HCT116 (cell line): Measurements from ENCODE around the gene NPNT. TPM values are rescaled to one million over a fixed set of nuclear protein-coding genes. Genes with fewer than 3 reads are reported as not detected.

Experiments
- ATAC-seq: fragments of 200-7000 bp; cut with Tn5 transposase; 2 replicates; pipeline ENCODE4 v1.9.1; 2020; ENCODE audit warnings: mild to moderate bottlenecking, moderate library complexity
- BruUV-seq: library from RNA; stranded (reverse); fragments of 400-500 nt; replicated peaks from 2 replicates; lab custom pipeline; 2021; lab: Mats Ljungman, UMichigan
- CTCF ChIA-PET: fragments of 300-600 bp; sonication (Branson Sonifier 250); formaldehyde crosslinking; loops from one replicate; lab custom pipeline; 2021; ENCODE audit warnings: antibody characterized with exemption; lab: Charles Lee
- POLR2A ChIA-PET: fragments of 300-600, 350-600 bp; sonication (Branson Sonifier 250); formaldehyde crosslinking; loops from one replicate; lab custom pipeline; 2021; ENCODE audit warnings: antibody characterized with exemption; lab: Charles Lee
- RAD21 ChIA-PET, 2 experiments: fragments of 300-600 bp; sonication (Branson Sonifier 250); formaldehyde crosslinking; loops; one replicate each; lab custom pipeline; 2023; ENCODE audit warnings: low total read pairs in 2 of 2; ENCODE audit not compliant: uncharacterized antibody in 2 of 2, unreplicated experiment in 2 of 2, low non-redundant PET in 1 of 2; lab: Charles Lee
- DNase-seq: peaks from one replicate; pipeline ENCODE4 v3.0.0-alpha.2; 2010; ENCODE audit warnings: low read depth, low spot score
- H2AFZ ChIP-seq: fragments of 200-600 bp; shearing (Covaris generic), sonication (generic); 2 replicates; pipeline ENCODE4 v1.6.1; 2017; ENCODE audit warnings: low read depth, mixed run types, mixed read lengths, antibody characterized with exemption, low read length; ENCODE audit not compliant: poor library complexity, severe bottlenecking
- H3K27ac ChIP-seq: 2 replicates; pipeline ENCODE4 v1.5.1; 2012; ENCODE audit warnings: low read depth, low read length
- H3K27me3 ChIP-seq: fragments of 200-600 bp; sonication (generic); 2 replicates; pipeline ENCODE4 v1.6.1; 2016; ENCODE audit warnings: mixed run types, low read length, mixed read lengths; ENCODE audit not compliant: insufficient read depth
- H3K36me3 ChIP-seq, 2 experiments: fragments of 200-500 bp in 1 of 2; fragments of 200-600 bp in 1 of 2; sonication (Bioruptor generic) in 1 of 2; sonication (generic) in 1 of 2; 2 replicates each; pipeline versions ENCODE4 v1.5.1 to v1.6.1; 2014 to 2016; ENCODE audit warnings: low read length in 2 of 2, inconsistent platforms in 1 of 2, mixed read lengths in 1 of 2, mixed run types in 1 of 2; ENCODE audit not compliant: insufficient read depth in 2 of 2, control insufficient read depth in 1 of 2
- H3K4me1 ChIP-seq, 2 experiments: fragments of 200-600 bp in 1 of 2; sonication (generic) in 1 of 2; 2 replicates each; pipeline versions ENCODE4 v1.5.1 to v1.6.1; 2012 to 2017; ENCODE audit warnings: low read length in 2 of 2, inconsistent platforms in 1 of 2, mild to moderate bottlenecking in 1 of 2, mixed read lengths in 1 of 2, mixed run types in 1 of 2, moderate library complexity in 1 of 2; ENCODE audit not compliant: insufficient read depth in 2 of 2, control insufficient read depth in 1 of 2
- H3K4me2 ChIP-seq: fragments of 200-600 bp; sonication (generic); 2 replicates; pipeline ENCODE4 v1.6.1; 2017; ENCODE audit warnings: mixed run types, low read length, mixed read lengths
- H3K4me3 ChIP-seq, 2 experiments: fragments of 200-600 bp in 1 of 2; sonication (generic) in 1 of 2; replicated peaks in 1 of 2; 2 replicates each; pipeline ENCODE4 v1.5.1; 2011 to 2016; ENCODE audit warnings: low read length in 2 of 2, control low read depth in 1 of 2, low read depth in 1 of 2, mild to moderate bottlenecking in 1 of 2, mixed read lengths in 1 of 2, mixed run types in 1 of 2
- H3K79me2 ChIP-seq: fragments of 200-600 bp; sonication (generic); 2 replicates; pipeline ENCODE4 v1.6.1; 2017; ENCODE audit warnings: mild to moderate bottlenecking, mixed run types, low read length, moderate library complexity, mixed read lengths; ENCODE audit not compliant: insufficient read depth
- H3K9ac ChIP-seq: fragments of 200-600 bp; sonication (generic); 2 replicates; pipeline ENCODE4 v1.6.1; 2016; ENCODE audit warnings: low read length, mixed read lengths
- H3K9me2 ChIP-seq: fragments of 200-600 bp; sonication (generic), shearing (Covaris generic); 2 replicates; pipeline ENCODE4 v1.6.1; 2017; ENCODE audit warnings: mixed run types, mild to moderate bottlenecking, moderate library complexity; ENCODE audit not compliant: insufficient read depth
- H3K9me3 ChIP-seq, 2 experiments: fragments of 200-500 bp in 1 of 2; fragments of 200-600 bp in 1 of 2; sonication (Bioruptor generic) in 1 of 2; sonication (generic) in 1 of 2; 2 replicates each; pipeline ENCODE4 v1.6.1; 2014 to 2017; ENCODE audit warnings: low read length in 2 of 2, mixed read lengths in 2 of 2, inconsistent platforms in 1 of 2, low read depth in 1 of 2, mild to moderate bottlenecking in 1 of 2, mixed run types in 1 of 2, moderate library complexity in 1 of 2; ENCODE audit not compliant: control insufficient read depth in 1 of 2, insufficient read depth in 1 of 2
- H4K20me1 ChIP-seq: fragments of 200-600 bp; sonication (generic), shearing (Covaris generic); 2 replicates; pipeline ENCODE4 v1.6.1; 2017; ENCODE audit warnings: mixed run types, mild to moderate bottlenecking, moderate library complexity; ENCODE audit not compliant: insufficient read depth
- EGR1 ChIP-seq: IDR thresholded peaks from 2 replicates; pipeline ENCODE4 v1.6.1; 2012; ENCODE audit warnings: low read depth
- ELF1 ChIP-seq: IDR thresholded peaks from 2 replicates; pipeline ENCODE4 v1.6.1; 2012; ENCODE audit warnings: low read depth, borderline replicate concordance
- EZH2 ChIP-seq: fragments of 200-600 bp; sonication (generic); IDR thresholded peaks from 2 replicates; pipeline ENCODE4 v1.6.1; 2017; ENCODE audit warnings: antibody characterized with exemption, mixed run types
- EZH2phosphoT487 ChIP-seq: fragments of 200-600 bp; IDR thresholded peaks from 2 replicates; pipeline ENCODE4 v1.6.1; 2018; ENCODE audit warnings: antibody characterized with exemption, borderline replicate concordance
- FOSL1 ChIP-seq: IDR thresholded peaks from 2 replicates; pipeline ENCODE4 v1.6.1; 2012; ENCODE audit warnings: low read depth
- POLR2A ChIP-seq: IDR thresholded peaks from 2 replicates; pipeline ENCODE4 v1.7.0; 2011; ENCODE audit warnings: borderline replicate concordance; ENCODE audit not compliant: insufficient read depth, insufficient read length; ENCODE audit errors: extremely low read depth
- POLR2AphosphoS5 ChIP-seq: IDR thresholded peaks from 2 replicates; pipeline ENCODE4 v1.6.1; 2011; ENCODE audit warnings: mild to moderate bottlenecking, low read depth, low read length, moderate library complexity
- RAD21 ChIP-seq: IDR thresholded peaks from 2 replicates; pipeline ENCODE4 v1.6.1; 2012; ENCODE audit warnings: low read depth, mild to moderate bottlenecking
- SIN3A ChIP-seq: IDR thresholded peaks from 2 replicates; pipeline ENCODE4 v1.6.1; 2012; ENCODE audit warnings: low read depth
- SRF ChIP-seq: IDR thresholded peaks from 2 replicates; pipeline ENCODE4 v1.6.1; 2012; ENCODE audit warnings: low read depth
- TCF7L2 ChIP-seq: IDR thresholded peaks from 2 replicates; pipeline ENCODE4 v1.7.0; 2011; ENCODE audit warnings: borderline replicate concordance, inconsistent platforms; ENCODE audit not compliant: insufficient read depth, insufficient read length; ENCODE audit errors: extremely low read depth
- ZFX ChIP-seq: fragments of 450-650 bp; IDR thresholded peaks from 2 replicates; pipeline ENCODE4 v1.6.1; 2017
- intact Hi-C: fragments of 100-400 bp; cut with micrococcal nuclease; formaldehyde crosslinking; loops from 2 replicates; pipeline ENCODE4 v1.10.0; 2022
- total RNA-seq: library from RNA; stranded (reverse); gene quantifications from one replicate; pipeline ENCODE4 v1.2.1, GENCODE V29; 2021; ENCODE audit not compliant: unreplicated experiment
- TF ChIP-seq, protein P1 (sequence below): IDR thresholded peaks from 2 replicates; pipeline ENCODE4 v1.6.1; 2012
- TF ChIP-seq, protein P2 (sequence below): IDR thresholded peaks from 2 replicates; pipeline ENCODE4 v1.6.1; 2012; ENCODE audit warnings: low read depth

Gene NPNT
- total RNA-seq, 1 experiment from 2014 or later: 15.8 TPM

DNA sequence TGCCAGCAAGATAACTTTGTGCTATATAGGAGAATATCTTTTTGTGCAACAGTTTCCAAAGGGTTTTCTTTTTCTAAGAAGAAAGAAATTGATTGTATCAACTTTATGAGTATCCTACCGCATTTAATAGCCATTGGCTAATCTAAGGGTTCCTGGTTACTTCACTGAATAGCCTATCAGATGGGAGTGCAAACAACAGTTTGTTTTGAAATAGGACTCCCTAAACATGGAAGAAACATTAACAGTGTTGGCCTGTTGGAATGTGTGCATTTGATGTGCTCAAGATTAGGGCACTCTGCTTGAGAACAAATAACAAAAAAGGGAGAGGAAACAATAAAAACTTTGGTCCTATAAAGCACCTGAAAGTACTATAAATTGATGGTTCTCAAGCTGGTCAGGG, 29.1 kb downstream of the NPNT start:
- ChIA-PET RAD21 (no interaction called here), CTCF (no interaction called here), POLR2A (no interaction called here)
- Histone ChIP-seq H3K27ac (no peak overlapping the region), H3K4me1 (peaks cover 0 to 19% of the 10 kb centered on the region in 2 experiments; a peak in 3 of 4 replicates), H4K20me1 (no peaks in the 10 kb centered on the region), H3K9ac (no peak overlapping the region), H3K4me2 (no peak overlapping the region), H3K9me2 (no peaks in the 10 kb centered on the region), H3K79me2 (no peaks in the 10 kb centered on the region), H3K27me3 (no peaks in the 10 kb centered on the region), H3K36me3 (no peaks in the 10 kb centered on the region), H3K4me3 (no peak overlapping the region), H3K9me3 (no peaks in the 10 kb centered on the region), H2AFZ (no peak overlapping the region)
- BruUV-seq: no TSS peak
- no peak for ATAC-seq
- intact Hi-C loops: no loop called here
- no peak for DNase-seq
- TF ChIP-seq EGR1 (no peak), SRF (no peak), EZH2 (no peak), RAD21 (no peak), SIN3A (no peak), ZFX (no peak), POLR2AphosphoS5 (no peak), TCF7L2 (no peak), ELF1 (no peak), POLR2A (no peak), FOSL1 (no peak), EZH2phosphoT487 (no peak)
- TF ChIP-seq, protein P1, sequence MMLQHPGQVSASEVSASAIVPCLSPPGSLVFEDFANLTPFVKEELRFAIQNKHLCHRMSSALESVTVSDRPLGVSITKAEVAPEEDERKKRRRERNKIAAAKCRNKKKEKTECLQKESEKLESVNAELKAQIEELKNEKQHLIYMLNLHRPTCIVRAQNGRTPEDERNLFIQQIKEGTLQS: no peak
- TF ChIP-seq, protein P2, sequence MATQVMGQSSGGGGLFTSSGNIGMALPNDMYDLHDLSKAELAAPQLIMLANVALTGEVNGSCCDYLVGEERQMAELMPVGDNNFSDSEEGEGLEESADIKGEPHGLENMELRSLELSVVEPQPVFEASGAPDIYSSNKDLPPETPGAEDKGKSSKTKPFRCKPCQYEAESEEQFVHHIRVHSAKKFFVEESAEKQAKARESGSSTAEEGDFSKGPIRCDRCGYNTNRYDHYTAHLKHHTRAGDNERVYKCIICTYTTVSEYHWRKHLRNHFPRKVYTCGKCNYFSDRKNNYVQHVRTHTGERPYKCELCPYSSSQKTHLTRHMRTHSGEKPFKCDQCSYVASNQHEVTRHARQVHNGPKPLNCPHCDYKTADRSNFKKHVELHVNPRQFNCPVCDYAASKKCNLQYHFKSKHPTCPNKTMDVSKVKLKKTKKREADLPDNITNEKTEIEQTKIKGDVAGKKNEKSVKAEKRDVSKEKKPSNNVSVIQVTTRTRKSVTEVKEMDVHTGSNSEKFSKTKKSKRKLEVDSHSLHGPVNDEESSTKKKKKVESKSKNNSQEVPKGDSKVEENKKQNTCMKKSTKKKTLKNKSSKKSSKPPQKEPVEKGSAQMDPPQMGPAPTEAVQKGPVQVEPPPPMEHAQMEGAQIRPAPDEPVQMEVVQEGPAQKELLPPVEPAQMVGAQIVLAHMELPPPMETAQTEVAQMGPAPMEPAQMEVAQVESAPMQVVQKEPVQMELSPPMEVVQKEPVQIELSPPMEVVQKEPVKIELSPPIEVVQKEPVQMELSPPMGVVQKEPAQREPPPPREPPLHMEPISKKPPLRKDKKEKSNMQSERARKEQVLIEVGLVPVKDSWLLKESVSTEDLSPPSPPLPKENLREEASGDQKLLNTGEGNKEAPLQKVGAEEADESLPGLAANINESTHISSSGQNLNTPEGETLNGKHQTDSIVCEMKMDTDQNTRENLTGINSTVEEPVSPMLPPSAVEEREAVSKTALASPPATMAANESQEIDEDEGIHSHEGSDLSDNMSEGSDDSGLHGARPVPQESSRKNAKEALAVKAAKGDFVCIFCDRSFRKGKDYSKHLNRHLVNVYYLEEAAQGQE: no peak
